IMR-90 (cell line): ENCODE results near the gene MIA2. TPM values are rescaled to one million over a fixed set of nuclear protein-coding genes. Genes with fewer than 3 reads are reported as not detected.
"Not testable (repeated sequence)": the region's sequence is repeated elsewhere in the genome, so short reads cannot be mapped to it uniquely, and the experiment has no call there.

Experiments used
- ATAC-seq: fragments of 200-7000 bp; cut with Tn5 transposase; 2 replicates; pipeline ENCODE4 v1.9.1; 2020; ENCODE audit warnings: low read depth, mild to moderate bottlenecking, moderate library complexity
- BruUV-seq: library from RNA; stranded (reverse); fragments of 400-500 nt; replicated peaks from 2 replicates; lab custom pipeline; 2021; lab: Mats Ljungman, UMichigan
- CTCF ChIA-PET: fragments of 300-600 bp; formaldehyde crosslinking; extraction: SDS; loops from one replicate; lab custom pipeline; 2021; ENCODE audit warnings: antibody characterized with exemption; lab: Yijun Ruan, JAX
- POLR2A ChIA-PET: fragments of 300-600 bp; sonication (Branson Sonifier 250); formaldehyde crosslinking; loops from one replicate; lab custom pipeline; 2022; ENCODE audit warnings: antibody characterized with exemption; ENCODE audit not compliant: unreplicated experiment; lab: Charles Lee
- DNase-seq: peaks from one replicate; pipeline ENCODE4 v3.0.0; 2013
- H2AFZ ChIP-seq: replicated peaks from 2 replicates; pipeline ENCODE3; 2013; ENCODE audit warnings: low read length, mild to moderate bottlenecking; ENCODE audit not compliant: poor library complexity
- H2AK5ac ChIP-seq: 2 replicates; pipeline ENCODE4 v1.6.1; 2013; ENCODE audit warnings: low read depth, low read length, inconsistent platforms
- H2AK9ac ChIP-seq: replicated peaks from 2 replicates; pipeline ENCODE3; 2013; ENCODE audit warnings: mild to moderate bottlenecking, low read depth, low read length, moderate library complexity; ENCODE audit not compliant: poor library complexity
- H2BK120ac ChIP-seq: 2 replicates; pipeline ENCODE4 v1.6.1; 2013; ENCODE audit warnings: low read depth, low read length, inconsistent platforms
- H2BK15ac ChIP-seq: 3 replicates; pipeline ENCODE4 v1.6.1; 2013; ENCODE audit warnings: low read depth, low read length, inconsistent platforms
- H2BK20ac ChIP-seq: 2 replicates; pipeline ENCODE4 v1.6.1; 2013; ENCODE audit warnings: low read depth, mild to moderate bottlenecking, inconsistent platforms, low read length, moderate library complexity
- H2BK5ac ChIP-seq: 2 replicates; pipeline ENCODE4 v1.6.1; 2013; ENCODE audit warnings: mild to moderate bottlenecking, low read depth, low read length, inconsistent platforms; ENCODE audit not compliant: poor library complexity, severe bottlenecking
- H3K14ac ChIP-seq: replicated peaks from 2 replicates; pipeline ENCODE4 v1.6.1; 2013; ENCODE audit warnings: low read depth, low read length, inconsistent platforms
- H3K18ac ChIP-seq: 2 replicates; pipeline ENCODE4 v1.6.1; 2013; ENCODE audit warnings: low read depth, low read length, control low read depth
- H3K23ac ChIP-seq: 2 replicates; pipeline ENCODE4 v1.6.1; 2013; ENCODE audit warnings: low read depth, low read length, inconsistent platforms
- H3K27ac ChIP-seq: 2 replicates; pipeline ENCODE4 v1.5.1; 2013; ENCODE audit warnings: mild to moderate bottlenecking, control low read depth, low read length; ENCODE audit not compliant: insufficient read depth
- H3K27me3 ChIP-seq: 2 replicates; pipeline ENCODE4 v1.6.1; 2013; ENCODE audit warnings: low read length; ENCODE audit not compliant: control insufficient read depth, insufficient read depth
- H3K36me3 ChIP-seq: 2 replicates; pipeline ENCODE4 v1.6.1; 2013; ENCODE audit warnings: low read length, mixed read lengths; ENCODE audit not compliant: control insufficient read depth, insufficient read depth
- H3K4ac ChIP-seq: 2 replicates; pipeline ENCODE4 v1.6.1; 2013; ENCODE audit warnings: low read depth, low read length, inconsistent platforms
- H3K4me1 ChIP-seq: 2 replicates; pipeline ENCODE4 v1.6.1; 2013; ENCODE audit warnings: low read length, mixed read lengths; ENCODE audit not compliant: control insufficient read depth, insufficient read depth
- H3K4me2 ChIP-seq: 2 replicates; pipeline ENCODE4 v1.6.1; 2013; ENCODE audit warnings: low read depth, mild to moderate bottlenecking, control low read depth, low read length, moderate library complexity
- H3K4me3 ChIP-seq: 2 replicates; pipeline ENCODE4 v1.5.1; 2013; ENCODE audit warnings: low read depth, mild to moderate bottlenecking, control low read depth, low read length, moderate library complexity; ENCODE audit not compliant: insufficient read depth
- H3K56ac ChIP-seq: 2 replicates; pipeline ENCODE4 v1.6.1; 2013; ENCODE audit warnings: low read length, inconsistent platforms; ENCODE audit not compliant: insufficient read depth; ENCODE audit errors: extremely low read depth
- H3K79me1 ChIP-seq, 2 experiments: 2 replicates each; pipeline ENCODE4 v1.6.1; 2013; ENCODE audit warnings: low read length in 2 of 2, inconsistent platforms in 1 of 2, low read depth in 1 of 2
- H3K9ac ChIP-seq: 2 replicates; pipeline ENCODE4 v1.6.1; 2013; ENCODE audit warnings: low read depth, low read length, control low read depth
- H3K9me1 ChIP-seq: 2 replicates; pipeline ENCODE4 v1.6.1; 2013; ENCODE audit warnings: low read length, inconsistent platforms; ENCODE audit not compliant: insufficient read depth
- H3K9me3 ChIP-seq: 2 replicates; pipeline ENCODE4 v1.6.1; 2013; ENCODE audit warnings: low read length; ENCODE audit not compliant: control insufficient read depth, insufficient read depth
- H4K20me1 ChIP-seq: 2 replicates; pipeline ENCODE4 v1.6.1; 2013; ENCODE audit warnings: low read length, inconsistent platforms; ENCODE audit not compliant: insufficient read depth
- H4K5ac ChIP-seq: 2 replicates; pipeline ENCODE4 v1.6.1; 2013; ENCODE audit warnings: mild to moderate bottlenecking, low read depth, low read length, control low read depth
- H4K8ac ChIP-seq, 2 experiments: 2 replicates each; pipeline ENCODE4 v1.6.1; 2013; ENCODE audit warnings: low read depth in 2 of 2, low read length in 2 of 2, control low read depth in 1 of 2, inconsistent platforms in 1 of 2
- H4K91ac ChIP-seq: 2 replicates; pipeline ENCODE4 v1.6.1; 2013; ENCODE audit warnings: low read depth, low read length, inconsistent platforms; ENCODE audit not compliant: insufficient read depth
- CHD1 ChIP-seq: IDR thresholded peaks from 2 replicates; pipeline ENCODE4 v1.6.1; 2012; ENCODE audit warnings: low read depth, low read length, improper control_type of control experiment
- RFX5 ChIP-seq: IDR thresholded peaks from 2 replicates; pipeline ENCODE4 v1.8.0; 2012; ENCODE audit warnings: low read depth, mild to moderate bottlenecking, low read length, moderate library complexity
- WGBS, 2 experiments: methylation state at CpG; one replicate each; pipeline versions ENCODE4 v1.1.5 to v1.1.7; 2013; ENCODE audit warnings: missing lambda C conversion rate in 2 of 2; ENCODE audit not compliant: insufficient read length in 1 of 2; ENCODE audit errors: extremely low coverage in 2 of 2; 5-methylcytosine and 5-hydroxymethylcytosine counted together
- dilution Hi-C: fragments of 300-500 bp; cut with HindIII; formaldehyde crosslinking; loops from one replicate; pipeline ENCODE4 v1.14.3; 2018; ENCODE audit warnings: low sequenced_read_pairs; ENCODE audit not compliant: unreplicated experiment
- in situ Hi-C: fragments of 300-500 bp; cut with MboI; formaldehyde crosslinking; loops from 3 replicates; pipeline ENCODE4 v1.14.3; 2019; ENCODE audit warnings: low sequenced_read_pairs, inconsistent platforms, mixed read lengths
- intact Hi-C: fragments of 100-400 bp; cut with micrococcal nuclease; formaldehyde crosslinking; loops from 2 replicates; pipeline ENCODE4 v1.10.0; 2022
- polyA plus RNA-seq, 3 experiments: library from polyadenylated mRNA; depleted of rRNA; stranded (reverse); fragments of >200 nt; gene quantifications; 2 replicates each; pipeline ENCODE4 v1.2.3, GENCODE V29; 2012; ENCODE audit warnings: low replicate concordance in 1 of 3
- total RNA-seq: library from RNA; depleted of rRNA; stranded (reverse); fragments of >200 nt; gene quantifications from 2 replicates; pipeline ENCODE4 v1.2.3, GENCODE V29; 2012
- TF ChIP-seq, protein P1 (sequence below): conservative IDR thresholded peaks from 2 replicates; pipeline ENCODE4 v1.5.1; 2012; ENCODE audit warnings: mild to moderate bottlenecking, low read depth, low read length, improper control_type of control experiment

Gene MIA2
- total and polyA plus RNA-seq, 2 of the 4 experiments (the other 2 are of a cell fraction), result 3.9 to 6.8 TPM

DNA sequence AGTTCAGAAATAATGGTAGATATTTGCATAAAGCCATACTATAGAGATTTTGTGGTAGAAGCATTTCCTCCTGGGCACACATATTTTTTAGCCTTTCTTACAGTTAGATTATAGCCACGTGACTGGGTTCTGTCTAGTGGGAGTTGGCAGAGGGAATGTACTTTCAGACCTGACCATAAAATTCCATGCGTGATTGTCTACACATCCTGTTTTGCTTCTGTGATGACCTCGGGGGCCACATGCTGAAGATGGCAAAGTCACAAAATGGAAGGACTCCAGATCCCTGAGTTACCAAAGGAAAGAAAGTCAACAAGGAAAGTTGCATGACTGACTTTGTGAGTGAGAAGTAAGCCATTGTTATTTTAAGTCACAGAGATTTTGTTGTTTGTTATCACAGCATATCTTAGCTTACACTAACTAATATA lies 14.6 kb upstream of the MIA2 start:
- Histone ChIP-seq H3K4me3 (no peak overlapping the region), H3K9ac (no peak overlapping the region), H2AFZ (no peak overlapping the region), H3K56ac (no peak overlapping the region), H2BK15ac (no peak overlapping the region), H4K91ac (no peak overlapping the region), H4K8ac (no peak overlapping the region), H2BK20ac (no peak overlapping the region), H3K18ac (no peak overlapping the region), H3K79me1 (no peaks in the 10 kb centered on the region), H3K9me1 (no peaks in the 10 kb centered on the region), H4K20me1 (no peaks in the 10 kb centered on the region), H3K23ac (no peak overlapping the region), H2AK9ac (no peak overlapping the region), H3K4ac (no peak overlapping the region), H3K27me3 (no peaks in the 10 kb centered on the region), H3K27ac (no peak overlapping the region), H2BK5ac (no peak overlapping the region), H3K4me2 (no peak overlapping the region), H3K4me1 (peaks cover 2% of the 10 kb centered on the region; the same call in 1 of the 2 replicates), H3K9me3 (no peaks in the 10 kb centered on the region), H2BK120ac (no peak overlapping the region), H3K14ac (no peak overlapping the region), H4K5ac (no peak overlapping the region), H2AK5ac (no peak overlapping the region), H3K36me3 (no peaks in the 10 kb centered on the region)
- peak; percentile 2 for DNase-seq
- in situ Hi-C loops (no loop called here), intact Hi-C loops (no loop called here), dilution Hi-C loops (no loop called here)
- WGBS, 2 experiments, result no CpG with 5 or more reads among the region's 3 CpGs
- no TSS peak for BruUV-seq
- ChIA-PET CTCF (no interaction called here), POLR2A (no interaction called here)
- no peak for ATAC-seq
- no peak for TF ChIP-seq CHD1
- TF ChIP-seq, protein P1, sequence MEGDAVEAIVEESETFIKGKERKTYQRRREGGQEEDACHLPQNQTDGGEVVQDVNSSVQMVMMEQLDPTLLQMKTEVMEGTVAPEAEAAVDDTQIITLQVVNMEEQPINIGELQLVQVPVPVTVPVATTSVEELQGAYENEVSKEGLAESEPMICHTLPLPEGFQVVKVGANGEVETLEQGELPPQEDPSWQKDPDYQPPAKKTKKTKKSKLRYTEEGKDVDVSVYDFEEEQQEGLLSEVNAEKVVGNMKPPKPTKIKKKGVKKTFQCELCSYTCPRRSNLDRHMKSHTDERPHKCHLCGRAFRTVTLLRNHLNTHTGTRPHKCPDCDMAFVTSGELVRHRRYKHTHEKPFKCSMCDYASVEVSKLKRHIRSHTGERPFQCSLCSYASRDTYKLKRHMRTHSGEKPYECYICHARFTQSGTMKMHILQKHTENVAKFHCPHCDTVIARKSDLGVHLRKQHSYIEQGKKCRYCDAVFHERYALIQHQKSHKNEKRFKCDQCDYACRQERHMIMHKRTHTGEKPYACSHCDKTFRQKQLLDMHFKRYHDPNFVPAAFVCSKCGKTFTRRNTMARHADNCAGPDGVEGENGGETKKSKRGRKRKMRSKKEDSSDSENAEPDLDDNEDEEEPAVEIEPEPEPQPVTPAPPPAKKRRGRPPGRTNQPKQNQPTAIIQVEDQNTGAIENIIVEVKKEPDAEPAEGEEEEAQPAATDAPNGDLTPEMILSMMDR, result no peak
- no peak for TF ChIP-seq RFX5

DNA sequence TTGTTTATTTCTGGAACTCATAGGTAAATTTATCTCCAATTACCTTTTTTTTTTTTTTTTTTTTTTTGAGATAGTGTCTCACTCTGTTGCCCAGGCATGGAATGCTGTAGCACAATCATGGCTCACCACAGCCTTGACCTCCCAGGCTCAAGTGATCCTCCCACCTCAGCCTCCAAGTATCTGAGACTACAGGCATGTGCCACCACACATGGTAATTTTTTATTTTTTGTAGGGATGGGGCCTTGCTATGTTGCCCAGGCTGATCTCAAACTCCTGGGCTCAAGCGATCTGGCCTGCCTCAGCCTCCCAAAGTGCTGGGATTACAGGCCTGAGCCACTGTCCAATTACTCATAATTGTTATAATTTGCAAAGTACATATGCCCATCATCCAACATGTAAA lies 13.2 kb upstream of the MIA2 start:
- H3K18ac ChIP-seq, H2AFZ ChIP-seq, H3K23ac ChIP-seq, ATAC-seq, dilution Hi-C loops, H3K9ac ChIP-seq, H3K4ac ChIP-seq, H3K9me1 ChIP-seq, H2BK5ac ChIP-seq, H2AK9ac ChIP-seq, CTCF ChIA-PET, H3K4me3 ChIP-seq, H4K5ac ChIP-seq, H3K27me3 ChIP-seq, in situ Hi-C loops, H3K9me3 ChIP-seq, H3K14ac ChIP-seq, intact Hi-C loops, H4K91ac ChIP-seq, H3K4me2 ChIP-seq, H3K27ac ChIP-seq, H3K36me3 ChIP-seq, DNase-seq, H4K20me1 ChIP-seq, H3K56ac ChIP-seq, H2BK15ac ChIP-seq, H4K8ac ChIP-seq, H2BK20ac ChIP-seq, BruUV-seq, H2AK5ac ChIP-seq, POLR2A ChIA-PET, H3K79me1 ChIP-seq, H2BK120ac ChIP-seq, H3K4me1 ChIP-seq: not testable (repeated sequence)
- WGBS, 2 experiments, result no CpG with 5 or more reads among the region's 1 CpG
